IMR-90 (cell line): Measurements from ENCODE around the gene CA9.

Source experiments
- CTCF ChIP-seq: conservative IDR thresholded peaks from 2 replicates; pipeline ENCODE4 v1.5.1; 2012; ENCODE audit warnings: mild to moderate bottlenecking, low read depth, low read length, improper control_type of control experiment
- ELK1 ChIP-seq: fragments of 150-350 bp; IDR thresholded peaks from 2 replicates; pipeline ENCODE4 v1.6.1; 2016; ENCODE audit warnings: low read depth, mild to moderate bottlenecking, low read length, moderate library complexity, borderline replicate concordance
- FOS ChIP-seq: fragments of 150-350 bp; IDR thresholded peaks from 2 replicates; pipeline ENCODE4 v1.6.1; 2016; ENCODE audit warnings: low read depth, low read length
- MAFK ChIP-seq: IDR thresholded peaks from 2 replicates; pipeline ENCODE4 v1.6.1; 2012; ENCODE audit warnings: low read depth, low read length, improper control_type of control experiment
- MAZ ChIP-seq: IDR thresholded peaks from 2 replicates; pipeline ENCODE4 v1.6.1; 2012; ENCODE audit warnings: low read depth, mild to moderate bottlenecking, low read length, improper control_type of control experiment, moderate library complexity, borderline replicate concordance
- POLR2A ChIP-seq: IDR thresholded peaks from 2 replicates; pipeline ENCODE4 v1.6.1; 2012; ENCODE audit warnings: mild to moderate bottlenecking, low read depth, low read length
- RAD21 ChIP-seq: IDR thresholded peaks from 2 replicates; pipeline ENCODE4 v1.6.1; 2012; ENCODE audit warnings: low read length, improper control_type of control experiment

GRCh38 chr9:35639631-35640030, 34.1 kb upstream of the CA9 start:
- TF ChIP-seq CTCF (no peak), MAZ (no peak), FOS (no peak), ELK1 (no peak), POLR2A (no peak), RAD21 (no peak), MAFK (no peak)
